HFFc6 (cell line): ENCODE measurements around the gene RRM1. TPM values are rescaled to one million over a fixed set of nuclear protein-coding genes. Genes with fewer than 3 reads are reported as not detected.

ENCODE experiments used
- DNase-seq: peaks from one replicate; pipeline ENCODE4 v3.0.0-alpha.2; 2018
- H3K27ac Mint-ChIP-seq: 2 replicates; pipeline ENCODE4 v1.8.0; 2020; ENCODE audit warnings: mild to moderate bottlenecking, mixed read lengths
- H3K27me3 Mint-ChIP-seq: 2 replicates; pipeline ENCODE4 v1.8.0; 2021; ENCODE audit warnings: mild to moderate bottlenecking, moderate library complexity, mixed read lengths; ENCODE audit not compliant: insufficient read depth
- H3K36me3 Mint-ChIP-seq: 2 replicates; pipeline ENCODE4 v1.8.0; 2021; ENCODE audit warnings: low read depth, mixed read lengths
- H3K4me1 Mint-ChIP-seq: 2 replicates; pipeline ENCODE4 v1.8.0; 2020; ENCODE audit warnings: low read depth, mixed read lengths
- H3K4me3 Mint-ChIP-seq: 2 replicates; pipeline ENCODE4 v1.8.0; 2020; ENCODE audit warnings: mild to moderate bottlenecking, moderate library complexity, mixed read lengths
- H3K9me3 Mint-ChIP-seq: 2 replicates; pipeline ENCODE4 v1.8.0; 2020; ENCODE audit warnings: mild to moderate bottlenecking, mixed read lengths
- CTCF ChIP-seq: fragments of 200-600 bp; sonication (generic); IDR thresholded peaks from 2 replicates; pipeline ENCODE4 v1.5.0; 2021; ENCODE audit warnings: antibody characterized with exemption, mild to moderate bottlenecking
- total RNA-seq, 6 experiments: library from RNA; stranded (reverse); fragmentation: NEBNext Ultra II Directional; extraction: Animal tissue kit (Norgen Biotek cat#: 25700); gene quantifications; 2 replicates in 1 of 6; 3 replicates in 5 of 6; pipeline ENCODE4 v1.2.3, GENCODE V29; 2021

The RRM1 gene
- total RNA-seq, 6 experiments from 2014 or later = 68.1 to 145 (median 126) TPM

GRCh38 chr11:4054643-4055042 is 40.0 kb upstream of the RRM1 start:
- Mint-ChIP-seq H3K4me3 (no peak overlapping the region), H3K36me3 (0 out of 2 replicates have a peak, but pooled peaks cover 4% of the 10 kb centered on the region), H3K4me1 (peaks cover 10% of the 10 kb centered on the region), H3K27me3 (no peaks in the 10 kb centered on the region), H3K9me3 (peaks cover 5% of the 10 kb centered on the region; the same call in 1 of the 2 replicates), H3K27ac (no peak overlapping the region)
- DNase-seq = no peak
- TF ChIP-seq CTCF = no peak

GRCh38 chr11:4059424-4059823 is 35.2 kb upstream of the RRM1 start:
- no peak for TF ChIP-seq CTCF
- Mint-ChIP-seq H3K27me3 (no peaks in the 10 kb centered on the region), H3K4me1 (peaks cover 23% of the 10 kb centered on the region), H3K36me3 (no peaks in the 10 kb centered on the region), H3K9me3 (no peaks in the 10 kb centered on the region), H3K4me3 (no peak overlapping the region), H3K27ac (no peak overlapping the region)
- DNase-seq = no peak

- peaks cover 25% of the 10 kb centered on the region for H3K4me1 Mint-ChIP-seq
- no peaks in the 10 kb centered on the region for H3K27me3 Mint-ChIP-seq
- DNase-seq = no peak
- H3K4me3 Mint-ChIP-seq = no peak overlapping the region
- H3K9me3 Mint-ChIP-seq = no peaks in the 10 kb centered on the region
- no peak overlapping the region for H3K27ac Mint-ChIP-seq
- TF ChIP-seq CTCF = no peak
- no peaks in the 10 kb centered on the region for H3K36me3 Mint-ChIP-seq
These were observed 34.2 kb upstream of the RRM1 start for GRCh38 chr11:4060182-4060923.

GRCh38 chr11:4061700-4062099 is 32.9 kb upstream of the RRM1 start:
- no peak for TF ChIP-seq CTCF
- Mint-ChIP-seq H3K4me3 (no peak overlapping the region), H3K27ac (no peak overlapping the region), H3K27me3 (no peaks in the 10 kb centered on the region), H3K9me3 (no peaks in the 10 kb centered on the region), H3K4me1 (peaks cover 34% of the 10 kb centered on the region), H3K36me3 (no peaks in the 10 kb centered on the region)
- no peak for DNase-seq

DNA sequence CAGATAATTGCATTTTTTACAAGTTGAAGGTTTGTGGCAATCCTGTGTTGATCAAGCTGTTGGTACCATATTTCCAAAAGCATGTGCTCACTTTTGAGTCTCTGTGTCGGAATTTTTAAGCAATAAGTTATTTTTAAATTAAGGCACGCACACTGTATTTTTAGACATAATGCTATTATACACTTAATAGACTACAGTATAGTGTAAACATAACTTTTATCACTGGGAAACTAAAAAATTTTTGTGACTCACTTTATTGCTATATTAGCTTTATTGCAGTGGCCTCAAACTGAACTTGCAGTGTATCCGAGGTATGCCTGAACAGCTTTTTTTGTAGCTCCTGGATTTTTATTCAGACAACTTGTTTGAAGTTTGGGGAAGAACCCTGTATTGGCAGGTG is 31.3 kb upstream of the RRM1 start:
- DNase-seq = peak; percentile 52
- Mint-ChIP-seq H3K4me1 (peaks cover 27% of the 10 kb centered on the region), H3K9me3 (no peaks in the 10 kb centered on the region), H3K36me3 (no peaks in the 10 kb centered on the region), H3K4me3 (no peak overlapping the region), H3K27ac (no peak overlapping the region), H3K27me3 (no peaks in the 10 kb centered on the region)
- TF ChIP-seq CTCF = no peak
